NCI-H2196 treated with DMSO at 0.1 percent for 48 hours (cell line): ENCODE results near the gene KMT2B.

ENCODE experiments used
- DNase-seq: peaks from one replicate; lab custom pipeline; 2025; ENCODE audit not compliant: unreplicated experiment; lab: John Stamatoyannopoulos, UW

The KMT2B gene

GRCh38 chr19:35727053-35727955 lies 9.5 kb downstream of the KMT2B start:
- DNase-seq: no peak

GRCh38 chr19:35727956-35728706 lies 10.3 kb downstream of the KMT2B start:
- no peak for DNase-seq

- DNase-seq: no peak
These were observed 11.2 kb downstream of the KMT2B start for GRCh38 chr19:35729021-35729420.

- DNase-seq: no peak
These were observed 12.0 kb downstream of the KMT2B start for GRCh38 chr19:35729763-35730162.

- DNase-seq: no peak
These were observed 12.5 kb downstream of the KMT2B start for GRCh38 chr19:35730326-35730725.

GRCh38 chr19:35731353-35731752 lies 13.6 kb downstream of the KMT2B start:
- no peak for DNase-seq

GRCh38 chr19:35731779-35732405 lies 14.1 kb downstream of the KMT2B start:
- DNase-seq: no peak

GRCh38 chr19:35732540-35733179 lies 14.9 kb downstream of the KMT2B start:
- no peak for DNase-seq

GRCh38 chr19:35733180-35734125 lies 15.7 kb downstream of the KMT2B start:
- no peak for DNase-seq

GRCh38 chr19:35734273-35734672 lies 16.5 kb downstream of the KMT2B start:
- DNase-seq: no peak

- DNase-seq: no peak
These were observed 17.1 kb downstream of the KMT2B start for GRCh38 chr19:35734889-35735288.

GRCh38 chr19:35736913-35737886 lies 19.4 kb downstream of the KMT2B start:
- DNase-seq: no peak

GRCh38 chr19:35738021-35738886 lies 20.5 kb downstream of the KMT2B start:
- DNase-seq: no peak

- no peak for DNase-seq
These were observed 21.1 kb downstream of the KMT2B start for GRCh38 chr19:35738887-35739229.

- no peak for DNase-seq
These were observed 21.7 kb downstream of the KMT2B start for GRCh38 chr19:35739275-35740107.

GRCh38 chr19:35740108-35740422 lies 22.3 kb downstream of the KMT2B start:
- DNase-seq: no peak

GRCh38 chr19:35740423-35741202 lies 22.8 kb downstream of the KMT2B start:
- peak; percentile 99 for DNase-seq
